Caco-2 (cell line): ENCODE results near the gene GCH1. TPM values are rescaled to one million over a fixed set of nuclear protein-coding genes. Genes with fewer than 3 reads are reported as not detected.

Experiments used
- BruUV-seq: library from RNA; stranded (reverse); fragments of 400-500 nt; replicated peaks from 2 replicates; lab custom pipeline; 2021; lab: Mats Ljungman, UMichigan
- CTCF ChIA-PET: fragments of 300-600 bp; sonication (Branson Sonifier 250); formaldehyde crosslinking; loops from one replicate; lab custom pipeline; 2022; ENCODE audit warnings: antibody characterized with exemption; lab: Charles Lee
- POLR2A ChIA-PET: fragments of 300-600 bp; sonication (Branson Sonifier 250); formaldehyde crosslinking; loops from one replicate; lab custom pipeline; 2022; ENCODE audit warnings: antibody characterized with exemption; lab: Charles Lee
- DNase-seq, 2 experiments: peaks; one replicate each; pipeline versions ENCODE4 v3.0.0 to v3.0.0-alpha.2; 2020 to 2022
- H3K27me3 ChIP-seq: replicated peaks from 2 replicates; pipeline ENCODE4 v1.6.0; 2011; ENCODE audit warnings: low read length; ENCODE audit not compliant: control insufficient read depth, insufficient read depth
- H3K36me3 ChIP-seq: 2 replicates; pipeline ENCODE4 v1.5.1; 2011; ENCODE audit warnings: low read length; ENCODE audit not compliant: control insufficient read depth, insufficient read depth
- H3K4me1 ChIP-seq: fragments of 250-450 bp; sonication (Bioruptor Pico); 2 replicates; pipeline ENCODE4 v1.5.1; 2020; ENCODE audit warnings: mild to moderate bottlenecking
- H3K4me3 ChIP-seq: 2 replicates; pipeline ENCODE4 v1.5.1; 2011; ENCODE audit warnings: low read depth, mild to moderate bottlenecking, control low read depth, low read length
- H3K9me3 ChIP-seq: fragments of 250-450 bp; sonication (Bioruptor Pico); 2 replicates; pipeline ENCODE4 v1.5.1; 2020; ENCODE audit warnings: mild to moderate bottlenecking, moderate library complexity
- H3K27ac Mint-ChIP-seq: one replicate; pipeline ENCODE4 v1.8.0; 2022; ENCODE audit warnings: mixed read lengths; ENCODE audit not compliant: unreplicated experiment
- H3K27me3 Mint-ChIP-seq: one replicate; pipeline ENCODE4 v1.8.0; 2022; ENCODE audit warnings: mixed read lengths; ENCODE audit not compliant: insufficient read depth, unreplicated experiment
- H3K36me3 Mint-ChIP-seq: one replicate; pipeline ENCODE4 v1.8.0; 2022; ENCODE audit warnings: mild to moderate bottlenecking, mixed read lengths; ENCODE audit not compliant: insufficient read depth, unreplicated experiment
- H3K4me1 Mint-ChIP-seq: one replicate; pipeline ENCODE4 v1.8.0; 2022; ENCODE audit warnings: low read depth, mixed read lengths; ENCODE audit not compliant: unreplicated experiment
- H3K4me3 Mint-ChIP-seq: one replicate; pipeline ENCODE4 v1.8.0; 2022; ENCODE audit warnings: mild to moderate bottlenecking, moderate library complexity, mixed read lengths; ENCODE audit not compliant: unreplicated experiment
- H3K9me3 Mint-ChIP-seq: one replicate; pipeline ENCODE4 v1.8.0; 2022; ENCODE audit warnings: mixed read lengths; ENCODE audit not compliant: unreplicated experiment
- CTCF ChIP-seq, 2 experiments: fragments of 200-600 bp in 1 of 2; IDR thresholded peaks; 1 replicate in 1 of 2; 2 replicates in 1 of 2; pipeline versions ENCODE4 v1.5.1 to v1.8.0; 2011 to 2022; ENCODE audit warnings: antibody characterized with exemption in 1 of 2, control low read depth in 1 of 2, inconsistent platforms in 1 of 2, low read depth in 1 of 2, low read length in 1 of 2, mild to moderate bottlenecking in 1 of 2, moderate library complexity in 1 of 2; ENCODE audit not compliant: insufficient read depth in 1 of 2, severe bottlenecking in 1 of 2, unreplicated experiment in 1 of 2
- intact Hi-C: fragments of 100-400 bp; cut with micrococcal nuclease; formaldehyde crosslinking; loops from one replicate; pipeline ENCODE4 v1.10.0; 2022; ENCODE audit not compliant: unreplicated experiment
- total RNA-seq: library from RNA; stranded (reverse); gene quantifications from 2 replicates; pipeline ENCODE4 v1.2.3, GENCODE V29; 2022

Gene GCH1
- total RNA-seq, 1 experiment from 2014 or later = 17.9 TPM

DNA sequence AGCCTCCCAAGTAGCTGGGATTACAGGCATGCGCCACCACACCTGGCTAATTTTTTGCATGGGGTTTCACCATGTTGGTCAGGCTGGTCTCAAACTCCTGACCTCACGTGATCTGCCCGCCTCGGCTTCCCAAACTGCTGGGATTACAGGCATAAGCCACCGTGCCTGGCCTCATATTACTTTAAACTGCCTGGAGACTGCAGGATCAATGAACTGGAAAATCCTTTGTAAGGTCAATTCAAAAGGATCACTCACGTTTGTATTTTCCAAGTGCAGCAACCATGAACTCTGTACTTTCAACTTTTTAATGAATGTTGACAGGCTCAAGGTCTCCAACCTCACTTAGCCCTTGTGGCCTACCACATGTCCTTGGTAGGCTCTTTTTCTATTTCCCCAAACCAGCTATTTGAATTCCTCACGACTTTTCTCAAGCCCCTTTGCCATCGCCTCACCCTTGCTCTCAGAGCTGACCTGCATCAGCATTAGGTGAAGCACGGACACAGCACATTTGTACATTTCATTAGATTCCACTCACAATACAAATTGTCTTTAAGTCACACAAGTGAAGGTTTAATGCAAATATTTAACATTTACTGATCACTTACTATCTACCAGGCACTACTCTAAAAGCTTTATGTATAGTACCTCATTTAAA is 42.2 kb upstream of the GCH1 start:
- Mint-ChIP-seq H3K9me3 (no peaks in the 10 kb centered on the region), H3K27ac (no peak overlapping the region), H3K4me1 (no peaks in the 10 kb centered on the region), H3K36me3 (peaks cover 19% of the 10 kb centered on the region), H3K4me3 (no peak overlapping the region), H3K27me3 (no peaks in the 10 kb centered on the region)
- no peak for DNase-seq
- Histone ChIP-seq H3K4me1 (no peaks in the 10 kb centered on the region), H3K4me3 (no peak overlapping the region), H3K9me3 (no peaks in the 10 kb centered on the region; the same call in 1 of the 2 replicates), H3K36me3 (peaks cover 2% of the 10 kb centered on the region), H3K27me3 (no peaks in the 10 kb centered on the region)
- POLR2A ChIA-PET = no interaction called here
- intact Hi-C loops = no loop called here
- no peak for TF ChIP-seq CTCF (IDR thresholded peaks at IDR 0.05; ENCODE audit: insufficient read depth in 1 of 2, low read depth in 1 of 2, low read length in 1 of 2, severe bottlenecking in 1 of 2, unreplicated experiment in 1 of 2)
- CTCF ChIA-PET = no interaction called here
- BruUV-seq = no TSS peak

DNA sequence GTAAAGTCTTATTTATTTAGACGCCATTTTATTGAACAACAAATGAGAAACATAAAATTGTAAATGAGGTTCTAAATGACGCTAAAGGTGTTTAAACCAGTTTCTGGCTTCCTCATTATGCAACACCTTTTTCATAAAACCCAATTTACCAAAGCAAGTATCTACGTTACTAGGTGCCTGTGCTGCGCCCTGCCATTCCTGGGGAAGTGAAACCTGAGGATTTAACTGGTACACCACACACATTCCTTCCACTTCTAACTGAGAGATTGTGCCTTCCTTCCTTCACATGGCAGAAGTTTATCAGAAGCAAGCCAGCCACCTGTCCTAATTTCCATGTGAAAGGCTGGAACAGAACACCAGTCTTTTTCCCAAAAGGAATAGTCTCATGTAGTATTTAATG is 40.3 kb upstream of the GCH1 start:
- no peaks in the 10 kb centered on the region for H3K9me3 ChIP-seq
- no peak for TF ChIP-seq CTCF (IDR thresholded peaks at IDR 0.05; ENCODE audit: insufficient read depth in 1 of 2, low read depth in 1 of 2, low read length in 1 of 2, severe bottlenecking in 1 of 2, unreplicated experiment in 1 of 2)
- no peak overlapping the region for H3K4me3 ChIP-seq
- intact Hi-C loops = no loop called here
- Mint-ChIP-seq H3K4me1 (no peaks in the 10 kb centered on the region), H3K4me3 (no peak overlapping the region), H3K9me3 (no peaks in the 10 kb centered on the region), H3K27ac (no peak overlapping the region), H3K36me3 (peaks cover 17% of the 10 kb centered on the region), H3K27me3 (no peaks in the 10 kb centered on the region)
- H3K4me1 ChIP-seq = no peaks in the 10 kb centered on the region
- H3K36me3 ChIP-seq = peaks cover 2% of the 10 kb centered on the region; the same call in 1 of the 2 replicates
- BruUV-seq = no TSS peak
- DNase-seq = no peak
- H3K27me3 ChIP-seq = no peaks in the 10 kb centered on the region
- ChIA-PET CTCF (no interaction called here), POLR2A (no interaction called here)

DNA sequence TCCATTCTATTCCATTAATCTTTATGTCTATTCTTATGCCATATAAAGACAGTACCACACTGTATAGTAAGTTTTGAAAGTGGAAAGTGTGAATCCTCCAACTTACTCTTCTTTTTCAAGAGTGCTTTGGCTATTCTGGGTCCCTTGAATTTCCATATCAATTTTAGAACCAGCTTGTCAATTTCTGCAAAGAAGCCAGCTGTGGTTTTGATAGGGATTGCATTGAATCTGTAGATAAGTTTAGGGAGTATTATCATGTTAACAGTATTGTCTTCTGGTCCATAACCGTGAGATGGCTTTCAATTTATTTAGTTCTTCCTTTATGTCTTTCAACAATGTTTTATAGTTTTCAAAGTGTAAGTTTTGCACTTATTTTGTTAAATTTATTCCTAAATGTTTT is 34.2 kb upstream of the GCH1 start:
- intact Hi-C loops = no loop called here
- Histone ChIP-seq H3K36me3 (no peaks in the 10 kb centered on the region), H3K27me3 (no peaks in the 10 kb centered on the region), H3K4me1 (no peaks in the 10 kb centered on the region), H3K9me3 (no peaks in the 10 kb centered on the region), H3K4me3 (no peak overlapping the region)
- Mint-ChIP-seq H3K4me1 (no peaks in the 10 kb centered on the region), H3K36me3 (no peaks in the 10 kb centered on the region), H3K4me3 (no peak overlapping the region), H3K27ac (no peak overlapping the region), H3K9me3 (no peaks in the 10 kb centered on the region), H3K27me3 (no peaks in the 10 kb centered on the region)
- no TSS peak for BruUV-seq
- DNase-seq = no peak
- ChIA-PET POLR2A (no interaction called here), CTCF (no interaction called here)
- no peak for TF ChIP-seq CTCF (IDR thresholded peaks at IDR 0.05; ENCODE audit: insufficient read depth in 1 of 2, low read depth in 1 of 2, low read length in 1 of 2, severe bottlenecking in 1 of 2, unreplicated experiment in 1 of 2)
